NOMO-1 (cell line): ENCODE data around the gene CD48.
"Not testable (repeated sequence)": the region's sequence is repeated elsewhere in the genome, so short reads cannot be mapped to it uniquely, and the experiment has no call there.

Source experiments
- DNase-seq, 2 experiments: peaks; one replicate each; lab custom pipeline; 2025; ENCODE audit not compliant: unreplicated experiment in 2 of 2; lab: John Stamatoyannopoulos, UW

CD48 gene

DNA sequence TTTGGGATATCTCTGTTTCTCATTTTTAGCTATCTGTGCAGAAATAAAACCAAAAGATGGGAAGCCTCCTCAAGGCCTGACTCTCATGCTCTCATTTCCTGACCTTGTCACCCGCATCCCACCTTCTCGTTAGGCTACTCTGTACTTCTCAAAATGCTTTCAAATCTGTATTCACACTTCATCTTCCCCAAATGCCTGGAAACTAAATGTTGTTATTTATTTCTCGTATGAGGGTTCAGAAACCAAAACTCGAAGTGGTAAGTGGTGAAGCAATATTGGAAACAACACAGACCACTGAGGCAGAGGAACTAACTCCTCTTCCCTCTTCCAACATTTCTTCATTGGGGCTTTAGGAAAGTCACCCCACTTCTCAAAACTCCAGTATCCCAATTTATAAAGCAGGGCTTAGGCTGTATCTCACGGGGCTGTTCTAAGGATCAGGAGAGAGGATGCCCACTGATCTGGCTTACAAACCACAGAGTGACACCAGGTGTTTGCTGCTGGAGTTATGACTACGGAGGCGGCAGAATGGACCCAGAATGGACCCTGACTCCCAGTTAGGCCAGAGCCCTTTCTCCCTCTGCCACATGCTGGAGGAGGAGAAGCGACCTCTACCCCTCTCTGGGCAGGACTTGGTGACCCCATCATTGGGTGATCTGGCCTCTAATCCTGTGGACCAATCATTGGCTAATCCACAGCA lies 31.0 kb upstream of the CD48 start:
- DNase-seq, result no peak

DNA sequence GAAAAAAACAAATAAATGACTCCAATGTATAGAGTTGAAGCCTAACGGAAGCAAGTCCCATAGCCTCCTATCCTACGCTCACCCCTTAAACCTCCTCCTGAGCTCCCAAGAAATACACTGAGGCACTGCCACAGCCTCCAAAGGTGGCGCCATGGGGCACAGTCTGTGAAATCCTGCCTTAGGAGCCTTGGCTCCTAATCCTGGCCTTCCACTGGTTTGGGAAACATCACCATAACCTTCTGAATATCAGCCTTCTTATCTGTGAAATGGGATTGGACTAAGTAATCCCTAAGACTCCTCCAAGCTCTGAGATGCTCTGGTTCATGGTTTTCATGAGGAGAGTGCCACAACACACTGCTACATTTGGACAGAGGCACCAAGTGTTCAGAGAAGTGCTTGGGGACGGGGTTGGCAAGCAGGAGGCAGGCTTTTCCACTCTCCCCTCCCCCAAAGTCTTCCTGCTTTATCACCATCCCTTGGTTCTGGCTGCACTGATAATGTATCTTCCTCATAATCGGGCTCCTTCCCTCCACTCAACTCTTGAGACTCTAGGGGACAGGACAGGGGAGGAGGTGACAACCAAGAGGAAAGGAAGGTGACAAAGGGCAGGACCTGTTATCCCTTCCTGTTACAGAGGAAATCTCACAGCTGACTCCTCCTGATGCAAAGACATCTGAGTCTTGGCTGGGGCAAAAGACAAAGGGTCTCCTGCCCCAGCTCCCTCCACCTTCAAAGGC lies 30.2 kb upstream of the CD48 start:
- DNase-seq, result no peak

DNA sequence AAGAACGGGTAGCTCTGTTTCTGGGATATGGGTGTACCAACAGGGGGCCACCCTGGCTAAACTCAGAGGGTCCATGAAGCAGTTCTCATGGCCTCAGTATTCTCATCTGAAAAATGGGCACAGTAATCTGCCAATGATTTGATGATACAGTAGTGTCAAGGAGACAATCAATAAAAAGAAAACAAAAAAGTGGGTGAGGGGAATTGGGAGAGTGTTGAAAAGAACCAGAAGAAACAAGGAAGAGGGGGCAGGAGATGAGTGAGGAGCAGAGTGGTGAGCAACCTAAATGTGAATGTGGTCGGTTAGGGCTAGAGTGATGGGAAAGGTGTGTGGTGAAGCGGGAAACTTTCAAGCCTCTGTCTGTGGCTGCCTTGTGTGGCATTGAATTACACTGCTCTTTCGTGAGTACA lies 29.5 kb upstream of the CD48 start:
- no peak for DNase-seq

DNA sequence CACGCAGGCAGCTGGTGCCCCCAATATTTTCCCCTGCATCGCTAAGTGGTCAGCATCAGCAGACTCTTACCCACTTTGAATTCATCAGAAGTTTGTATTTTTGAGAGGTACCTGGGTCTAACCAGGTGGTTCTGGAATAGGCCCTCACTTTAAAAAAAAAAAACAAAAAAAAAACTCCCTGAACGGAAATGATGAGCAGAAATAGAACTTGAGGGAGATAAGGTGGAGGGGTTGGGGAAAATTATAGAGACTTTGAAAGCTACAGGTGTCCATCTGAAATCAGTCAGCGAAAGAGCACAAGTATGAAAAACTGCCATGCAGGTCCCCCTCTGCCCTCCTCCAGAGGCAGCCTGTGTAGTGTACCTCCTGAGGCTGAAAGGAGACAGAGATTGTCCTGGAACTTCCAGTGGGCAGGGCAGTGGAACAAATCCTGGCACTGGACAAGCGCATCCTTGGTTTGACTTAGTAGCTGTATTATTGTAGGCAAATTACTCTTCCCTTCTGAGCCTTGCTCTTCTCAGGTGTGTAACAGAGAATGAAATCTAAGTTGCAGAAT lies 28.6 kb upstream of the CD48 start:
- no peak for DNase-seq

GRCh38 chr1:160739098-160739511 lies 27.5 kb upstream of the CD48 start, which contains the start of gene SLAMF7:
SLAMF7 (plus strand) TSS chr1:160739247; CDS start chr1:160739302, 55 bp downstream.
- DNase-seq, result peak; percentile 71 to 93

DNA sequence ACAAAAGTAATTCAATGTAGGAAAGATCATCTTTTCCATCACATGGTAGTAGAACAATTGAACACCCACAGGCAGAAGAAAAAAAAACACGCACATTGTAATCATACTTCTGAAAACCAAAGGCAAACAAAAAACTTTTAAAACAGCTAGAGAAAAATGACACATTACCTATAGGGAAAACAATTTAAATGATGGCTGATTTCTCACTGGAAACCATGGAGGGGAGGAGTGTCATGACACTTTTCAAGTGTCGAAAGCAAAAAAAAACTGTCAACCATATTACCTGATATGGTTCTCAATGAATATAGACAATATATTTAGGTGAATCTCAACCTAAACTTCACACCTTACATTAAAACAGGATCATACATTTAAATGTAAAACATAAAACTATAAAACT lies 26.6 kb upstream of the CD48 start:
- DNase-seq, result no peak

GRCh38 chr1:160734301-160734700 lies 22.7 kb upstream of the CD48 start:
- DNase-seq, result no peak

- DNase-seq, result peak in 1 of 2 experiments; percentile 29
These were observed 22.3 kb upstream of the CD48 start for GRCh38 chr1:160733898-160734297.

- DNase-seq, result no peak
These were observed 20.4 kb upstream of the CD48 start for GRCh38 chr1:160731990-160732389.

- DNase-seq, result not testable (repeated sequence)
These were observed 19.9 kb upstream of the CD48 start for GRCh38 chr1:160731564-160731963.

- DNase-seq, result peak in 1 of 2 experiments; percentile 43
These were observed 15.7 kb upstream of the CD48 start for GRCh38 chr1:160727316-160727640.

- peak; percentile 30 to 79 for DNase-seq
These were observed 15.1 kb upstream of the CD48 start for GRCh38 chr1:160726498-160727315.

GRCh38 chr1:160726114-160726497 lies 14.5 kb upstream of the CD48 start:
- peak; percentile 25 to 47 for DNase-seq

GRCh38 chr1:160724465-160725242 lies 13.0 kb upstream of the CD48 start:
- DNase-seq, result no peak

DNA sequence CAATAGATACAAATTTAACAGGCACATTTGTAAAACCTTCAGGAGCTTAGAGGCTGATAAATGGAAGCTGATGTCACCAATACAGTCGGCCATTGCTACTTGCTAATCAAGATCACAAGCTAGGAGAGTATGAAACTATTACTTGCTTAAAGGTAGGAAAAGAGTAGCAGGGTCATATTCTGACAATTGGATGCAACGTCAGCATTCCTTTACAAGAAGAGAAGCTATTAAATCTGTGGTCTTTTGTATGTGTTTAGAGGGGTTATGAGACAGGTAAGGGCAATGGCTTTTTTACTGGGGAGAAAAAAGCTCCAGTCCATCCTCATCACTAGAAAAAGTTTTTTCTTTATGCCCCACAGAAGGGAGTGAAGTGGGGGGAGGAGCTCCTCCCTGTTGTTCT lies 11.7 kb upstream of the CD48 start:
- no peak for DNase-seq

- no peak for DNase-seq
These were observed 11.1 kb upstream of the CD48 start for GRCh38 chr1:160722726-160723125.

DNA sequence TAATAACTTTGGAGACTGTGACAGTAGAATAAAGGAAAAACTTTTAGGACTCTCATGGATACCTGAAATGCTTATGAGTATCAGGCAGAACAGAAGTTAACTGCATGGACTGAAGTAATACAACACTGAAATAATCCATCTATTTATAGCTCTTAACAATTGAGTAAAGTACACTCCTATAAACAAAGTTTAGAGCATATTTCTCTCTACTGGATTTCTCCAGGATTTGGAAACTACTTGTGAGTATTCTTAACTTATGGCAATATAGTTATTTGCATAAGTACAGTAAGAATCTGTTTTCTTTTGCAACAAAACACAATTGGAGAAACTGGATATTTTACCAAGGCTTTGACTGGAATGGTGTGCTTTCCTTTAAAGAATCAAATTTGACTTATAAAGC lies 9.9 kb upstream of the CD48 start:
- DNase-seq, result no peak

- no peak for DNase-seq
These were observed 8.9 kb upstream of the CD48 start for GRCh38 chr1:160720356-160721085.

GRCh38 chr1:160718210-160718609 lies 6.6 kb upstream of the CD48 start:
- no peak for DNase-seq

DNA sequence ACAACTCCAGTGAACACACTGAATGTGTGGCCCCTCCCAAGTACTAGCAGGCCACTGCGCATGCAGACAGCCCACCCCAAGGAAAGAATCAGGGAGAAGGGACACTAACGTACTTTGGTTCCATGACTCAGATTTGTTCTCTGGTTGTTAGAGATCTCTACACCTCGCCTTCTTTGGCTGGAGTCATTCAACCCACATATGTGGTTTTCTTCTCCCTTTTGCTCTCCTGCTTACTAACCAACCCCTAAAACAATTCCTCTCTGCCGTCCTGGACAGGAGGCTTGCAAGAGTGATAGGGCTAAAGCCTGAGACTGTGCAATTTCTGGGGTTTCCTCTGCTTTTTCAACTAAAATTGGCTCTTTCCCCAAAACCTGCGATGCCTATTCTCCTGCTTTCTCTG lies 5.7 kb upstream of the CD48 start:
- no peak for DNase-seq
